Activated naive CD4-positive, alpha-beta T cell treated with anti-CD3 and anti-CD28 coated beads, Interleukin-2, amount 10 ng/mL, durations not matched to agents 7 days and 5 days (primary cell): Measurements from ENCODE around the gene KCNH2.

Source experiments
- CTCF ChIA-PET: fragments of 350-600 bp; sonication (Branson Sonifier 250); formaldehyde crosslinking; loops from one replicate; lab custom pipeline; 2021; ENCODE audit warnings: antibody characterized with exemption; lab: Charles Lee
- DNase-seq: peaks from one replicate; pipeline ENCODE4 v3.0.0-alpha.2; 2020
- H3K27ac Mint-ChIP-seq: one replicate; pipeline ENCODE4 v1.8.0; 2021; ENCODE audit warnings: mild to moderate bottlenecking, moderate library complexity, mixed read lengths
- H3K27me3 Mint-ChIP-seq: one replicate; pipeline ENCODE4 v1.8.0; 2021; ENCODE audit warnings: mild to moderate bottlenecking, mixed read lengths
- H3K36me3 Mint-ChIP-seq: one replicate; pipeline ENCODE4 v1.8.0; 2021; ENCODE audit warnings: mixed read lengths
- H3K4me1 Mint-ChIP-seq: one replicate; pipeline ENCODE4 v1.8.0; 2021; ENCODE audit warnings: mixed read lengths
- H3K4me3 Mint-ChIP-seq: one replicate; pipeline ENCODE4 v1.8.0; 2021; ENCODE audit warnings: mild to moderate bottlenecking, moderate library complexity, mixed read lengths
- H3K9me3 Mint-ChIP-seq: one replicate; pipeline ENCODE4 v1.8.0; 2021; ENCODE audit warnings: mixed read lengths

KCNH2 gene

DNA sequence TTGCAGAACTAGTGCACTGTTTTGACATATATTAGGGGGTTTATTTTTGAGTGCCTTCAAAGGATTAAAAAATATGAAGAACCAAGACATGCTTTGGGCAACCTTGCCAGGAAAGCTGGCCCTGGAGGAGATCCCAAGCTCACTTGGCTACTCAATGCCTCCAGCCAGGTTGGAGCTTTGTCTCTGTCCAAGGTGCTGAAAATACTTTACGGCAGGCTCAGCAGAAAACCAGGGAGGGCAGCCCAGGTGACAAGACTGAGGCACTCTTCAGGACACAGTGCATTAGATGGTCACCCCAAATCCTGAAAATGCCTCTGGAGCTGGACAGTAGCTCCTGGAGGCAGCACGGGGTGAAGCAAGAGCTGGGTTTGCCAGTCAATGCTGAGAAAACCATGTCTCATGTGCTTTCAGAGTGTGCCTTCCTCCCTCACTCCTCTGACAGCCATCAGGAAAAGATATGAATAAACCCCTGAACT lies 5.8 kb upstream of the KCNH2 start:
- H3K27me3 Mint-ChIP-seq, result peaks cover 84% of the 10 kb centered on the region

DNA sequence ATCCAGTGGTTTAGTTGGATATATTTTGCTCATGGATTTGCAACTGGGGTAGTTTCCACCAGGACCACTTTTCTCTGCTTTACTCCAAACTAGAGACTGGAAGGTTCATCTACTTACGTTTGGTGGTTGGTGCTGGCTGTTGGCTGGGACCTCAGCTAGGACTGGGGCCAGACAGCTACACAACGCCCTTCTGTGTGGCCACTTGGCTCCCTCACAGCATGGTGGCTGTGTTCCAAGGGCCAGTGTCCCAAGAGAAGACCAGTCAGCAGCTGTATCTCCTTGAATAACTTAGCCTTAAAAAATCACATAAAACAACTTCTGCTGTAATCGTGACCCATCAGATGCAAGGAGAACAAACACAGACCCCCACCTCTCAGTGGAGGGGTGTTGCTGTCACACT lies 4.2 kb upstream of the KCNH2 start:
- H3K27me3 Mint-ChIP-seq, result peaks cover 85% of the 10 kb centered on the region
- no peak overlapping the region for H3K27ac Mint-ChIP-seq

More for the DNA sequence above, 5.8 kb upstream of the KCNH2 start:
- H3K4me3 Mint-ChIP-seq, result no peak overlapping the region
- no peak overlapping the region for H3K27ac Mint-ChIP-seq
- H3K9me3 Mint-ChIP-seq, result no peaks in the 10 kb centered on the region
- H3K4me1 Mint-ChIP-seq, result peaks cover 28% of the 10 kb centered on the region
- H3K36me3 Mint-ChIP-seq, result no peaks in the 10 kb centered on the region
- peak; percentile 72 for DNase-seq
- CTCF ChIA-PET, result interaction anchor here (0.7 to 6.0 kb wide), 16 partner anchors 8 to 108 kb away, joined by 3 to 91 read pairs (median 4); no protein-coding TSS in a partner anchor

DNA sequence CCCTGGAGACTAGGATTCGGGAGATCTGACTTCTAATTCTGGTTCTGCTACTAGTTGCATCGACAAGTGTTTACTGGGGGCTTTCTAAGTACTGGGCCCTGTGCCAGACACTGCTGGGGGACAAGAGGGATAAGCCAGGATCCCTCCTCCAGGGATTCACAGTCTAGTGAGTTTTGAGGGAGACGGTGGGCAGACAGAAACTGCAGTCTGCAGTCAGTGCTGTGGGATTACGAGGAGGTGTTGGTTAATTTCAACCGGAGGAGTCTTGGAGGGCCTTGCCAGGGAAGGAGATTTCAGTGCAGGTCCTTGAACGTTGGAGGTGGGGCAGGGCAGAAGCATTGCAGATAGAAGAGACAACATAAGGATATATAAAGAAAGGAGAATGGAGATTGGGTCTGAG lies 3.5 kb upstream of the KCNH2 start:
- H3K27ac Mint-ChIP-seq, result no peak overlapping the region
- CTCF ChIA-PET, result interaction anchor here (6.0 kb wide), 1 partner anchor 18 kb away, joined by 91 read pairs; no protein-coding TSS in a partner anchor
- peaks cover 24% of the 10 kb centered on the region for H3K4me1 Mint-ChIP-seq
- H3K9me3 Mint-ChIP-seq, result no peaks in the 10 kb centered on the region
- no peak overlapping the region for H3K4me3 Mint-ChIP-seq
- peaks cover 92% of the 10 kb centered on the region for H3K27me3 Mint-ChIP-seq
- peaks cover 5% of the 10 kb centered on the region for H3K36me3 Mint-ChIP-seq
- no peak for DNase-seq

More for the DNA sequence above, 4.2 kb upstream of the KCNH2 start:
- Mint-ChIP-seq H3K4me3 (no peak overlapping the region), H3K9me3 (no peaks in the 10 kb centered on the region), H3K4me1 (peaks cover 21% of the 10 kb centered on the region), H3K36me3 (no peaks in the 10 kb centered on the region)
- CTCF ChIA-PET, result interaction anchor here (6.0 kb wide), 1 partner anchor 19 kb away, joined by 91 read pairs; no protein-coding TSS in a partner anchor
- no peak for DNase-seq

DNA sequence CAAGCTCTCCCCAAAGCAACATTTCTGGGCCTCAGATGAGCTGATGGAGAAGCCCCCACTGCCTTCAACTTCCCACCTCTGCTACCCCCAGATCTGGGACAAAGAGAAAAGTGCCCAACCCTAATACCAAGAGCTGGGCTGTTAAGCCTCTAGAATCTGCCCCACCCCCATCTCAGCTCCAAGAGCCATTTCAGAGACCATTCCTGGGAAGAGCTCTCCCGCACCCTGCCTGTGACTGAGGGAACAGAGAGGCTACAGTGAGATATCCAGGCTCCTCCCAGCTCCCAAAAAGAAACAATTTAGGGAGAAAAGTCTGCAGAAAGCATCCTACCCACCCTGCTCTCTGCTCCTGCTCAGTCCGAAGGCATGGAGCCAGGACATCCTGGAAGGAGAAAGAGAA lies 2.5 kb upstream of the KCNH2 start:
- CTCF ChIA-PET, result interaction anchor here (0.5 to 2.3 kb wide), 7 partner anchors 8 to 329 kb away, joined by 3 to 11 read pairs (median 4); no protein-coding TSS in a partner anchor
- Mint-ChIP-seq H3K27ac (no peak overlapping the region), H3K4me1 (peaks cover 24% of the 10 kb centered on the region), H3K27me3 (peaks cover 92% of the 10 kb centered on the region), H3K36me3 (peaks cover 5% of the 10 kb centered on the region), H3K4me3 (no peak overlapping the region), H3K9me3 (no peaks in the 10 kb centered on the region)
- no peak for DNase-seq

DNA sequence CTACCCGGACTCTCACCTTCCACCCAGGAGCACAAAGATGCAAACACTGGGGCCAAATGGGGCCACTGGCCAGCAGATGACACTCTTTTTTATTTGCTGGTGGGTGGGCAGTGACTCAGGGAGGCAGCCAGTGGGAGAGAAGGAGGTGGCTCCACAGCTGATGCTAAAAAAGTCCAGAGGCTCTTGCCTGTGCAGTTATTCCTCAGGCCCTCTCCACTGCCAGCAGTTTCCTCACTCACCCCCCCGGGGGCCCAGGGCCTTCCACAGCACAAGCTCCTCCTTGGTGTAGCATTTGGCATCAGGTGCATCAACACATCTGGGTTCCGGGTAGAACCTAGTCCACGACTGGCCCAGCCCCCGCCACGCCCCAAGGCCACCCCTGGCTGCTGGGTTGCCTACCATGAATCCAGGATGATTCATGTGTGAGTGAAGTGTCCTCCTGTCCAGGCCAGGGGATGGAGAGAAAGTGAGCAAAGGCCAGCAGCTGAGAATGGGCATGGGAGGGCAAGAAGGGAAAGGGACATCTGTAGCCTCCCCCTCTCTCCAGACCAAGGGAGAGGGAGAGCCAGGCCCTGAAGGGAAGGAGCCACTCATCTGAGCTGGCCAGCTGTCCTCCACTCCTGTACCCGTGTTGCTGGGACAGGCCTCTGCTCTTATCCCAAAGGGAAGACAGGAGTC lies 1.7 kb upstream of the KCNH2 start:
- no peak for DNase-seq
- Mint-ChIP-seq H3K27ac (no peak overlapping the region), H3K36me3 (peaks cover 5% of the 10 kb centered on the region), H3K4me1 (peaks cover 30% of the 10 kb centered on the region), H3K9me3 (no peaks in the 10 kb centered on the region), H3K27me3 (peaks cover 92% of the 10 kb centered on the region), H3K4me3 (no peak overlapping the region)
- CTCF ChIA-PET, result interaction anchor here (0.7 to 2.3 kb wide), 8 partner anchors 9 to 131 kb away, joined by 3 to 11 read pairs (median 4); no protein-coding TSS in a partner anchor

DNA sequence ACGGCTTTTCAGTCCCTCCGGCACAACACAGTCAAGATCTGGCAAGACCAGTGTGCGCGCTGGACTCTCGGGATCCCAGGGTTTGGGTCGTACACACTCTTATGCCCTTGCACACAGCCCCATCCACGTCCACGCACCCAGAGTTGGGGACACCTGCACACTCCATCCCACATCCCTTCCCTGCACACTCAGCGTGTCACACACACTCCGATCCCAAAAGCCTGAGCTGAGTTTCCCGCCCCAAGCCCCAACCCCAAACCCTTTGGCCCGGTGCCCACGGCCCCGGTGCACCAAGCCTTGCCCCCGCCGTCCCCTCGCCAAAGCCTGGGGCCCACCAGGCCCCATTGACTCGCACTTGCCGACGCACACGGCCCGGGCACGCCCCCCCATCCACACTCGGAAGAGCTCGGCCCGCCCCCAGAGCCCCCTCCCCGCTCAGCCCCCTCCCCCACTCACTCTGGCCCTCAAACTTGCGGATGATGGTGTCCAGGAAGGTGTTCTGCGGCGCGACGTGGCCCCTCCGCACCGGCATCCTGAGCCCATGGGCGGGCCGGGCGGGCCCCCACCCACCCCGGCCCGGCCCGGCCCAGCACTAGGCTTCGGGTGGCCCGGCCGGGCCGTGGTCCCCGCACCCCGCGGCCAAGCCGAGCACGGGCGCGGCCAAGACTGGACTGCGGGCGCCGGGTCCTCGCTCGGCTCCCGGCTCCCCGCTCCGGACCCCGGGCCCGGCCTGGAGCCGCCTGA lies 567 bp downstream of the KCNH2 start:
- Mint-ChIP-seq H3K9me3 (no peaks in the 10 kb centered on the region), H3K4me3 (peak overlapping the region; percentile 70), H3K27me3 (peaks cover 80% of the 10 kb centered on the region), H3K36me3 (peaks cover 5% of the 10 kb centered on the region), H3K4me1 (peaks cover 48% of the 10 kb centered on the region), H3K27ac (no peak overlapping the region)
- DNase-seq, result no peak
- CTCF ChIA-PET, result interaction anchor here (0.8 to 3.1 kb wide), 3 partner anchors 8 to 101 kb away, joined by 3 to 16 read pairs (median 8); no protein-coding TSS in a partner anchor

DNA sequence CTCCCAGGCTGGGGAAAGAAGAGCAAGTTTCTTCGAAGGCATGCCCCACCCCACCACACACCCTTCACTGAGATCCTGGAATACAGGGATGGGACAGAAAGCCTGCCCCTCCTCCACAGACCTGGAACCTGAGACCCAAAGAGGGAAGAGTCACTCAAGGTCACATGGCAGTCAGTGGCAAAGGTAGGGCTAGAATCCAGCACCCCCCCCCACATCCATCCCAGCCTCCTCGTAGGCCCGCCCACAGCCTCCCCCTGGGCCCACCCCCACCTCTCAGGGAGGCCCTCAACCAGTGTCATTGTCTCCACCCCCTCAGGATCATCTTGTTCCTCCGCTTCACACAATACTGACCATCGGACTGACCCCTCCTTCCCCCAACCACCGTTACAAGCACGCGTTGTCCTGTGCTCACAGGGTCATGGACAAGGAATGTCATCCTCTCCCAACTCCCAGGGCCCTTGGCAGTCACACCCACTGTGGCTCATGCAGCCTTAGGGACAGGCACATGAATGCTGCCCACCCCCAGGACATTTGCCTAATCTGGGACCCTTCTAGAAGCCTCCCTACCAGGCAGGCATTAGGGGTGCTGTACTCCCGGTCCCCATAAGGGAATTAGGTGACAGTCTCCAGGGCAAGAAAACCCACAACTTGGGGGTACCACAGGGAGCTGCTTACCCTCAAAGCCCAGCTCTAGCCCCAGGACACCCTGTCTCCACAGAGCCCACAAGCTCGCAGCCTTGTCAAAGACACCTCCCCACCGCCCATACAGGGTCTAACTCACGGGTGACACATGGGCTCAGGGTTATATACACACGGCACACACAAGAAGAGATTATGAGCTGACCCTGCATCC lies 1.4 kb downstream of the KCNH2 start:
- CTCF ChIA-PET, result interaction anchor here (0.8 to 3.1 kb wide), 5 partner anchors 9 to 100 kb away, joined by 3 to 16 read pairs (median 8); no protein-coding TSS in a partner anchor
- H3K36me3 Mint-ChIP-seq, result peaks cover 5% of the 10 kb centered on the region
- H3K27ac Mint-ChIP-seq, result no peak overlapping the region
- H3K9me3 Mint-ChIP-seq, result no peaks in the 10 kb centered on the region
- peaks cover 73% of the 10 kb centered on the region for H3K27me3 Mint-ChIP-seq
- peak overlapping the region; percentile 70 for H3K4me3 Mint-ChIP-seq
- no peak for DNase-seq
- peaks cover 48% of the 10 kb centered on the region for H3K4me1 Mint-ChIP-seq

DNA sequence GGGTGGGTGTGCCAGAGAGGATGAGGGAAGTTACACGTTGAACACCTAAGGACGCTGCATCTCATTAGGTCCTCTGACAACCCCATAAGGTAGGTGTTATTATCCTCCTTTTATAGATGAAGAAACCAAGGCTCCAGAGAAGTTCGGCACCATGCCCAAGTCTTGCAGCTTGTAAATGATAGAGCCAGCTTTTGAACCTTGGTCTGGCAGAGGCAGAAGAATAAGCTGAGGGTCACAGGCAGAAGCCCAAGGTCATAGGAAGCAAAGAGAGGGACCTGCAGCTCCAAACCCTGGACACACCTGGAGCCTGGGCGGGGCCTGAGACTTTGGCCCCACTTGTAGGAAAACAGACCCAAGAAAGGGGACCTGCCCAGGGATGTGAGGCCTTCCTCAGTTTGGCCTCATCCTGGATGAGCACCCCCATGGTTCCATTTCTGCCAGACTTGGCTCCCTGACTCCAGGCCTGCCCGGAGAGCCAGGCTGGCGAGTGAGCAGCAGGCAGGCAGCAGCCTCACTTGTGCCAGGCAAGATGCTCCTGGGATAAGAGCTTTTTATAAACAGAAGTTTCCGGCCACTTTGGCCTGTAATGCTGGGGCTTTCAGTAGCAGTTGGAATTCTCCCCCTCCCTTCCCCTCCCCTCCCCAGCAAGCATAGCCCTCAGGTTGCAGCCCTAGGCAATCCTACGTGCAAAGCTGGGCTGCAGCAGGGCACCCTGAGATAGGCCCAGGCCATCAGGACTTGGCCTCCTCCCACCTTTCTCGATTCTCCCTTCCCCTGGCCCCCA lies 2.4 kb downstream of the KCNH2 start:
- H3K4me1 Mint-ChIP-seq, result peaks cover 52% of the 10 kb centered on the region
- peaks cover 5% of the 10 kb centered on the region for H3K36me3 Mint-ChIP-seq
- H3K27me3 Mint-ChIP-seq, result peaks cover 73% of the 10 kb centered on the region
- H3K27ac Mint-ChIP-seq, result peak overlapping the region; percentile 76
- no peaks in the 10 kb centered on the region for H3K9me3 Mint-ChIP-seq
- CTCF ChIA-PET, result interaction anchor here (1.1 to 3.1 kb wide), 8 partner anchors 10 to 353 kb away, joined by 3 to 16 read pairs (median 5); no protein-coding TSS in a partner anchor
- peak overlapping the region; percentile 70 for H3K4me3 Mint-ChIP-seq
- DNase-seq, result no peak

DNA sequence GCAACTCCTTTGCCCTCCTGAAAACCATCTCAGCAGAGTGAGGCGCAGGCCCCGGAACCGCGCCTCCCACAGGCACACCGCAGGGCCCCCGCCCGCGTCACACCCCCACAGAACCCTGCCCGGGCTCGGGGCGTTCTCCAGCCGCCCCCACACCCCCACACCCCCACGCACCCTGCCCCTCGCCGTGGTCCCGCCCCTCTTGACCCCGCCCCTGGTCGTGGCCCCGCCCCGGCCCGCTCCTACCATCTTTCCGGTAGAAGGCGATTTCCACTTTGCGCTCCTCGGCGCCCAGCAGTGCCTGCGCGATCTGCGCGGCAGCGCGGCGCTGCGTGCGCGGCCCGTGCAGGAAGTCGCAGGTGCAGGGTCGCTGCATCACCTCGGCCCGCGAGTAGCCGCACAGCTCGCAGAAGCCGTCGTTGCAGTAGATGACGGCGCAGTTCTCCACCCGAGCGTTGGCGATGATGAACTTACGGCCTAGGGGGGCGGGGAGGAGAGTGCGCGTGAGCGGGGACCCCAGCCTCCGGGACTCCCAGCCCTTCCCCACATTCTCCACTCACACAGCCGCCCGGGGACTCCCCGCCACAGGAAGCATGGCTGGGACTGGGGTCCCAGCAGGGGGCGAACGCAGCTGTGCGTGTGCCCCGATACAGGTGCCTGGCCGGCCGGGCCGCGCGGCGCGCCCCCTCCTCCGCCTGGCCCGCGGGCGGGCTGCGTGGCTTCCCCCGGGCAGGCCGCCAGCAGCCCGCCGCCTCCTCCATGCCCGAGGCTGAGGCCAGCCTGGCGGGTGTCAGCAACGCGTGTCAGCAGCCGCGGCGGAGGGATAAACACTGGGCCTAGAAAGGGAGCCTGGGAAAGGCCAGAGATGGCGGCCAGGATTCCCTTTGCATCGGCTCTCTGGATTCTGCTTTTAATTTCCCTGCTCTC lies 3.4 kb downstream of the KCNH2 start:
- Mint-ChIP-seq H3K27me3 (peaks cover 73% of the 10 kb centered on the region), H3K4me1 (peaks cover 56% of the 10 kb centered on the region), H3K36me3 (peaks cover 5% of the 10 kb centered on the region)

DNA sequence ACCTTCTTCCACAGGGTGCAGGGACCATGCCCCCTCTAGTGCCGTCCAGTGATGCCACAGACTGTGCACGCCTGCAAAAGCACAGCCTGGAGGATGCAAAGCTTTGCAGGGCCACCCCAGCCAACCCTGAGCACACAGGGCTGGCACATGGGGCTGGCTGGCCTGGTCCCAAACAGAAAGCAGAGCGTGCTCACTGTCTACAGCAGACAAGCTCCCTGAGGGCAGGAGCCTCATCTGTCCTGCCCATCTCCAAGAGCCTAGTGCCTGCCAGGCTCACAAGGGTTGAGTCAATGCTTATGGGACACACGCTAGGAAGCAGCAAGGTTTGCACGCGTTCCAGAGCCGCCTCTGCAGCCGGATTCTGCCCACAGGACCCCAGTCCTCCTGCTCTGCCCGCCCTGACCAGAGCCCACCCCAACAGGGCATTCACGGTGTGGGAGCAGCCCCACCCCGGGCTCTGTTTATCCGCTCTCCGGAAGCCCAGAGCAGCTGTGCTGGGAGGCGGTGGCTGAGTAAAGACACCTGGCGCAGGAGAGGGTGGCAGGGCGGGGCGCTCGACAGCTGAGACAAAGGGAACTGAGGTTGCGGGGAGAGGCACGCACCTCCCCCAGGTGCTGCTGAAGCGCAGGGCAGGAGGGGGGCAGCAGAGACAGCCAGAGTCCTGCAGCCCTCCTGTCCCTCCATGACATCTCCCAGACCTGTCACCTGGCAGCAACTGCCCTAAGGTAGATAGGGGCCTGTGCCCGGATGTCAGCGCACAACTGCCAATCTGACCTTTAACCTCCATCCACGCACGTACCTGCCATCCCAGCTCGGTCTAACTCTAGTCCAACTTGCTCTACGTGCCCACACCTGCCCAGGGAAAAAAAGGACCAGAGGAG lies 4.3 kb downstream of the KCNH2 start:
- DNase-seq, result peak; percentile 62
- peak overlapping the region; percentile 82 for H3K27ac Mint-ChIP-seq
- no peaks in the 10 kb centered on the region for H3K9me3 Mint-ChIP-seq
- H3K36me3 Mint-ChIP-seq, result peaks cover 5% of the 10 kb centered on the region
- peak overlapping the region; percentile 78 for H3K4me3 Mint-ChIP-seq
- CTCF ChIA-PET, result interaction anchor here (1.0 to 3.1 kb wide), 8 partner anchors 10 to 273 kb away, joined by 3 to 16 read pairs (median 6); no protein-coding TSS in a partner anchor
- H3K27me3 Mint-ChIP-seq, result peaks cover 72% of the 10 kb centered on the region
- peaks cover 60% of the 10 kb centered on the region for H3K4me1 Mint-ChIP-seq

More for the DNA sequence above, 3.4 kb downstream of the KCNH2 start:
- peak; percentile 89 for DNase-seq
- H3K4me3 Mint-ChIP-seq, result peak overlapping the region; percentile 78
- H3K27ac Mint-ChIP-seq, result peak overlapping the region; percentile 84
- CTCF ChIA-PET, result interaction anchor here (1.0 to 3.1 kb wide), 8 partner anchors 11 to 352 kb away, joined by 3 to 16 read pairs (median 3); no protein-coding TSS in a partner anchor
- no peaks in the 10 kb centered on the region for H3K9me3 Mint-ChIP-seq

DNA sequence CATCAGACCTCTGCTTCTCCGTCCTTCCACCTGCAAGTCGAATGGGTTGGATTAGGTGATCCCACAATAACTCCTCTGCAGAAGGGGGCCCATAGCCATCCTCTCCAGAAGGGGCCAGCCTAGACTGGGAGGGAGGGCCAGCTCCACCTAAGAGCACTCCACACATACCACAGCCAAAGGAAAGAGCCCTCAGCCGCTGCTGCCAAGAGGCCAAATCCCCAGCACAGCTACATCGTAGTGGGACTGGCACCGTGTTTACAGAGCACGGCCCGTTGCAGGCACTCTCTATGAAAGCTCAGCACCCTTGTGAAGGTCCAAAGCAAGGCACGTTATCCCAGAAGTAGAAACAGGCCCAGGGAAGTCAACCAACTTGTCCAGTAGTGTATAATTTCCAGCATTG lies 5.4 kb downstream of the KCNH2 start:
- Mint-ChIP-seq H3K9me3 (no peaks in the 10 kb centered on the region), H3K27me3 (peaks cover 68% of the 10 kb centered on the region), H3K4me3 (no peak overlapping the region), H3K27ac (no peak overlapping the region), H3K4me1 (peaks cover 62% of the 10 kb centered on the region), H3K36me3 (peaks cover 5% of the 10 kb centered on the region)
- no peak for DNase-seq
- CTCF ChIA-PET, result interaction anchor here (1.3 kb wide), 1 partner anchor 11 kb away, joined by 5 read pairs; no protein-coding TSS in a partner anchor
